Measurements from ENCODE around the gene MRPL36. TPM values are rescaled to one million over a fixed set of nuclear protein-coding genes. Genes with fewer than 3 reads are reported as not detected.

MRPL36 gene
- total RNA-seq, 4 donors from 2014 or later = 26.7 to 37.4 (median 32.7) TPM

GRCh38 chr5:1779782-1780613 is 19.6 kb downstream of the MRPL36 start:
- TF ChIP-seq CTCF (IDR thresholded peaks at IDR 0.05) (no peak), EP300 (IDR thresholded peaks at IDR 0.05; ENCODE audit: low read depth) (no peak), POLR2A (IDR thresholded peaks at IDR 0.05) (no peak), POLR2AphosphoS5 (IDR thresholded peaks at IDR 0.05) (no peak)
- no peak overlapping the region for H3K27ac ChIP-seq
- no peak for DNase-seq
- H3K4me3 ChIP-seq = no peak overlapping the region
- in situ Hi-C loops (cut with MboI; ENCODE audit: low pct_ligation_motif_present in 1 of 4, low pct_unique_long_range_greater_than_20kb in 1 of 4, low sequenced_read_pairs in 3 of 4) = no loop called here
- 84% methylated on average over 20 of the region's 20 CpGs; no CpG with 5 or more reads in 1 of the 2 donors for WGBS, 2 donors (ENCODE audit: low coverage in 1 of 2)
- no peaks in the 10 kb centered on the region for H3K9me3 ChIP-seq
- intact Hi-C loops (cut with DNase I; ENCODE audit: low total_unique reads) = no loop called here
- H3K36me3 ChIP-seq = no peaks in the 10 kb centered on the region
- no peaks in the 10 kb centered on the region for H3K27me3 ChIP-seq
- H3K4me1 ChIP-seq = no peaks in the 10 kb centered on the region

- no peak overlapping the region for H3K4me3 ChIP-seq
- in situ Hi-C loops (cut with MboI; ENCODE audit: low pct_ligation_motif_present in 1 of 4, low pct_unique_long_range_greater_than_20kb in 1 of 4, low sequenced_read_pairs in 3 of 4) (no loop called here), intact Hi-C loops (cut with DNase I; ENCODE audit: low total_unique reads) (no loop called here)
- 71 to 83% methylated on average over 7 to 23 of the region's 32 CpGs for WGBS, 2 donors (ENCODE audit: low coverage in 1 of 2)
- H3K9me3 ChIP-seq = no peaks in the 10 kb centered on the region
- no peaks in the 10 kb centered on the region for H3K27me3 ChIP-seq
- H3K36me3 ChIP-seq = no peaks in the 10 kb centered on the region
- TF ChIP-seq EP300 (IDR thresholded peaks at IDR 0.05; ENCODE audit: low read depth) (no peak), POLR2A (IDR thresholded peaks at IDR 0.05) (no peak), POLR2AphosphoS5 (IDR thresholded peaks at IDR 0.05) (no peak), CTCF (IDR thresholded peaks at IDR 0.05) (no peak)
- H3K4me1 ChIP-seq = no peaks in the 10 kb centered on the region
- DNase-seq = no peak
- H3K27ac ChIP-seq = no peak overlapping the region
Measured at GRCh38 chr5:1779021-1779680, 20.5 kb downstream of the MRPL36 start.

GRCh38 chr5:1778138-1779020 is 21.3 kb downstream of the MRPL36 start:
- no peaks in the 10 kb centered on the region for H3K4me1 ChIP-seq
- no peak overlapping the region for H3K27ac ChIP-seq
- TF ChIP-seq CTCF (IDR thresholded peaks at IDR 0.05) (no peak), POLR2AphosphoS5 (IDR thresholded peaks at IDR 0.05) (no peak), EP300 (IDR thresholded peaks at IDR 0.05; ENCODE audit: low read depth) (no peak), POLR2A (IDR thresholded peaks at IDR 0.05) (no peak)
- no peak overlapping the region for H3K4me3 ChIP-seq
- no peaks in the 10 kb centered on the region for H3K9me3 ChIP-seq
- H3K36me3 ChIP-seq = no peaks in the 10 kb centered on the region
- WGBS, 2 donors (ENCODE audit: low coverage in 1 of 2) = 74 to 76% methylated on average over 12 to 16 of the region's 19 CpGs
- intact Hi-C loops (cut with DNase I; ENCODE audit: low total_unique reads) (no loop called here), in situ Hi-C loops (cut with MboI; ENCODE audit: low pct_ligation_motif_present in 1 of 4, low pct_unique_long_range_greater_than_20kb in 1 of 4, low sequenced_read_pairs in 3 of 4) (no loop called here)
- no peak for DNase-seq
- no peaks in the 10 kb centered on the region for H3K27me3 ChIP-seq
